HG02571 (cell line): ENCODE measurements around the gene ZBTB49.
"Not testable (repeated sequence)": the region's sequence is repeated elsewhere in the genome, so short reads cannot be mapped to it uniquely, and the experiment has no call there.

Source experiments
- ATAC-seq: cut with Tn5 transposase; IDR thresholded peaks from one replicate; pipeline ENCODE4 v1.9.1; 2021; ENCODE audit warnings: mild to moderate bottlenecking, moderate library complexity; ENCODE audit not compliant: unreplicated experiment

Gene ZBTB49

DNA sequence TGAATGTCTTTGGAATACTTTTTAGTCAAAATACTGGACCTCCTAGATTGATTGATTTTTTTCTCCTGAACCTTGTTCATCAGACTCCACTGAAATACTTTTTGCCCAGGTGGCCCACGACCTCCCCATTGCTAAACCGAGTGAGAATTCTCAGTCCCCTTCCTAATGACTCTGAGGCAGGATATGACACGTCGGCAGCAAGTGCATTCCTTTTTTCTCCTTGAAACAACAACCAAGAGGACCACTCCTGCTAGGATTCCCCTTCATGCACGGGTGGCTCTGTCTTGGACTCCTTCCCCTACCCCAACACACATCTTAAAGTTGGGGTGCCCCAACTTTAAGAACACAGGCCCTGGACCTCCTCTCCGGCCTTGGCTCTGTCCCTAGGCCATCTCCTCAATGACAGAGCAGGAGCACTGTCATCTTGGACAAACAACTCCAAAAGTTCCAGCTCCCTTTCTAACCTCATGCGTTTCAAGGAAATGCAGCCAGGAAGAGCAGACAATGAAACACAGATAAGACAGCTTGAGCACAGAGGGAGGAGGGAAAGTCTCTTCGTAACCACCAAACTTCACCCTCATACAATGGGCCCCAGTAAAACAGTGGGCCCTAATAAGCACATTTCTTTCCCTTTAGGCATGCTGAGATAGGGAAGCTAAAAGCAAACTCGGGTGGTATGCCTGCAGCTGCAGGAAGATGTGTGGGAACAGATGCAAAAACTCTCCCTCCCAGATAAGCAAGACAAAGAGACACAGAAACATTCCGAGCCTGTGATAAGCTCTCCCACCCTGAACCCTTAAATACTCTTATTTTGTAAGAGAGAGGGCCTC, 33.9 kb downstream of the ZBTB49 start:
- no peak for ATAC-seq

DNA sequence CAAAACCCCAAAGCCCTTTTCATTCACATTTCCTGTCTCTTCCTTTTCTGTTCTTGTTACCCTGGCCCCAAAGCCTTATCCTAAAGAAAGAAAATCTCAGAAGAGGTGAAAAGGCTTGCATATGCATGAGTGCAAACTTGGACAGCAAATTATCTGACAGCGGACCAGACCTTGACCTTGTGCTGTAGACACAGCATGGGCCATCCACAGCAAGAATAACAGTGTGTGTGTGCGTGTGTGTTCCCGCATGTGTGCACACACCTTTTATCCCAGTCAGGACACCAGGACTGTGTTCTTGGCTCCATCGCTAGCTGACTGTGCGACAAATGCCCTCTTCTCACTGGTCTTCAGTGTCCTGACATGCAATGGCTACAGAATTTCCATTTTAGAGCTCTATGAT, 35.3 kb downstream of the ZBTB49 start:
- ATAC-seq, result no peak

DNA sequence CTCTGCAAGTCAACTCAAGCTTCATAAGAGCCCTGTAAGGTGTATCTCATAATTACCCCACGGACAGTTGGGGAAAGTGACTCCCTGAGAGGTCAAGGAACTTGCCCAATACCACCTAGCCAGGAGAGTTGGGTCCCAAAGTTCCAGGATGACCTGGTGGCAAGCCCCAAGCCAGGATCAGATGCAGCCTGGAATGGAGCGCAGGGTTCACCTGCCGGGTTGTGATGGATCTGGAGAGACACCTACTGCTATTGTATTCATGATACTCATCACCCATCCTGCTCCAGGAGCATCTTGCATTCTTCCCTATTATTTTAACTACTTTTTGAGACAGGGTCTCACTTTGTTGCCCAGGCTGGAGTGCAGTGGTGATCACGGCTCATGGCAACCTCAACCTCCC, 36.1 kb downstream of the ZBTB49 start:
- no peak for ATAC-seq

DNA sequence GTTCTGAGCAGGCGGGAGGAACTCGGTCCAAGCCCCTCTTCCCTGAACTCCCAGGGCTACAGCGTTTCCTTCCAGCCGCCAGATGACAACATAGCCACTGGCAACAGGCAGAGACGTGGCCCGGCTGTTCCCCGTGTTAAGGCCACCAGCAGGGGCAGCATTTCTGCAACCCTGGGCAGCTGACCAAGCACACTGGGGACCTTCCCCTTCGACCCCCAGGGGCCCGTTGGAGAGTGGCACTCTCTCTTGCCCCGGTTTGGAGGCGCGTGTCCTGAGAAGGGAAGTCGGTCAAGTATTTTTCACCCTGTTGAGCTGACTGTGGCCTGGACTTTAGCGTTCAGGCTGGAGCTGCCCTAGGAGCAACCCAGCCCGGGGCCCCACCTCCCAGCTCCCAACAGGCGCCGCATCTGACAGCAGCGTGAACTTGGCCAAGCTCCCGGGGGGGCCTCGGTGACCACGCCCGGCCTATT, 37.6 kb downstream of the ZBTB49 start:
- no peak for ATAC-seq

DNA sequence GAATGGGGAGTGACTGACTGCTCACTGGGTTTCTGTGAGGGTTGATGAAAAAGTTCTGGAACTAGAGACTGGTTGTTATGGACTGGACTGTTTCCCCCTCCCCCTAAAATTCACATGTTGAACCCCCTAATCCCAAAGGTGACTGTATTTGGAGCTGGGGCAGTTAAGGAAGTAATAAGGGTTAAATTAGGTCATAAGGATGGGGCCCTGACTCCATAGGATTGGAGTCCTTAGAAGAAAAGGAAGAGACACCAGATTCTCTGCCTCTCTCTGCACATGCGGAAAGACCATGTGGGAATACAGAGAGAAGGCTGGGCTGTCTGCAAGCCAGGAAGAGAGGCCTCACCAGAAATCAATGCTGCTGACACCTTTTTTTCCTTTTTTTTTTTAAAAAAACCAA, 38.2 kb downstream of the ZBTB49 start:
- ATAC-seq, result no peak

DNA sequence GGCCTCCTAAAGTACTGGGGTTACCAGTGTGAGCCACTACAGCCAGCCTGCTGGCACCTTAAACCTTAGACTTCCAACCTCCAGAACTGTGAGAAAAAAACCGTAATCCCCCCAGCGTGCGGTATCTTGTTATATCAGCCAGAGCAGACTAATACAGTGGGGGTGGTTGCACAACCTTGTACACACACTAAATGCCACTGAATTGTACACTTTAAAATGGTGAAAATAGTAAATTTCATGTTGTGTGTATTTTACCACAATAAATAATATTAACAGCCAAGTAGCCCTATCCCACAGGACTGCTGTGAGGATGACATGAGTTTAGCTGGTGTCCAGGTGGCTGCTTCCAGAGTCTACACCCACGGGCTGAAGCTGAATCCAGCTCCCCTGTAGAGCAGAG, 38.8 kb downstream of the ZBTB49 start:
- ATAC-seq, result no peak

DNA sequence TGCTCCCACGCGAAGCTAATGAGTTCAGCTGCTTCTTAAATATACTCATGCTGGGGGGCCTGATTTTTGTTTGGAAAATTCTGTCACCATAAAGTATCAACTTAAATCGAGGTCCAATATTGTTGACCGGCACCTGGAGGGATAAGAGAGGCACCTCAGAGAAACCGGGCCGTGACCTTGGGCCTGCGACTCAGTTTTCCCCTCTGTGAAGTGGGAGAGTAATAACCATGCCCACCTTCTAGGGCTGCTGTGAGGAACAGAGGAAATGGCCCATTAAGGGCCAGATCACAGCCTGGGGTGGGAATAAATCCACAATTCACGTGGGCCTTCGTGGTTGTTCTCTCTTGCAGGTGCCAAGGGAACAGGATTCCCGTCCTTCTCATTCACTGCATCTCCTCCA, 39.4 kb downstream of the ZBTB49 start:
- no peak for ATAC-seq

DNA sequence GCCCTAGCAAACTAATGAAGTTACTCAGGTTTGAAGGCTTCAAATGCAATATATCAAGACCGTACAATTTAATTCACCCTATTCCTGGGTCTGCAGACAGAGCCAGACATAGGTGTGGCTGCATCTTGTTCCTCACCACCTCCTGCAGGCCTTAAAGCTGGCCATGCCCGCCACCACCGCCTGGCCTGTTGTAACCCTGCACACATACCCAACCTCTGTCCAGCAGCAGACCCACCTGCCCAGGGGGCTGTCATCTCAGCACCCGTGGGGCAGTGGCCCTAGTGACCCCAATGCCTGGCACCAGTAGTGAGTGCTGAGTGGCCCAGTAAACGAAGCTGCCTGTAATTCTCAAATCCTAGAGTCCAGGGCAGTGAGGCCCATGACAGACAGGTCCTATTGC, 40.7 kb downstream of the ZBTB49 start:
- ATAC-seq, result no peak

DNA sequence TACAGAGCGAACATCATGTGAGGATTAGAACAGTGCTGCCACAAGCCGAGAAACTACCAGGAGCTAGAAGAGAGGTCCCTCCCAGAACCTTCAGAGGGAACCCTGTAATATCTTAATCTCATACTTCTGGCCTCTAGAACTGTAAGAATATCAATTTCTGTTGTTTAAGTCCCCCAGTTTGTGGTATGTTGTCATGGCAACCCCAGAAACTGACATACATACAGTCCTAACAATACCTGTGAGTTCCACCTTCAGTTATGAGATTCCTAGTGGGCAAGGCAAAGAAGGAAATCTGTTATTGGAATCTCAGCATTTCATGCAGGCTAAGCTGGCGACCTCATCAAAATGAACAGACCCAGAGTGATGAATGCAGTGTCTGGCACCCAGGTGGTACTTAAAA, 42.5 kb downstream of the ZBTB49 start:
- ATAC-seq, result no peak

DNA sequence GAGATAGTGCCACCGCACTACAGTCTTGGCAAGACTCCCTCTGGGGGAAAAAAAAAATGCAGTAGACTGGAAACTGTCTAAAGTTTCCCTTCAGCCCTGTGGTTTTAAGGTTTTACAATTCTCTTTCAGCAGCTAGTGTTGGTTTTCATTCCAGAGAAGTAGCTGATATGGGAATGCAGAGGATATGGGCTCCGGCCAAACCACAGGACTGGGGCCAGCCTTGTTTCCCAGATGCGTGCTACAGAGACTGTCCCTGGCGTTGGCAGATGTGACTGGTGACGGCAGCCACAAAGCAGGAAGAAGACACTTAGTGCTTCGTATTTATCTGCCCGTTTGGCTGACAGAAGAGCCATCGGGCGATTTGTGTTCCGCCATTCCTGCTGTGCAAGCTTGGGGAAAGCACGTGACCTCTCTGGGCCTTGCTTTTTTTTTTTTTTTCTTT, 43.2 kb downstream of the ZBTB49 start:
- no peak for ATAC-seq

DNA sequence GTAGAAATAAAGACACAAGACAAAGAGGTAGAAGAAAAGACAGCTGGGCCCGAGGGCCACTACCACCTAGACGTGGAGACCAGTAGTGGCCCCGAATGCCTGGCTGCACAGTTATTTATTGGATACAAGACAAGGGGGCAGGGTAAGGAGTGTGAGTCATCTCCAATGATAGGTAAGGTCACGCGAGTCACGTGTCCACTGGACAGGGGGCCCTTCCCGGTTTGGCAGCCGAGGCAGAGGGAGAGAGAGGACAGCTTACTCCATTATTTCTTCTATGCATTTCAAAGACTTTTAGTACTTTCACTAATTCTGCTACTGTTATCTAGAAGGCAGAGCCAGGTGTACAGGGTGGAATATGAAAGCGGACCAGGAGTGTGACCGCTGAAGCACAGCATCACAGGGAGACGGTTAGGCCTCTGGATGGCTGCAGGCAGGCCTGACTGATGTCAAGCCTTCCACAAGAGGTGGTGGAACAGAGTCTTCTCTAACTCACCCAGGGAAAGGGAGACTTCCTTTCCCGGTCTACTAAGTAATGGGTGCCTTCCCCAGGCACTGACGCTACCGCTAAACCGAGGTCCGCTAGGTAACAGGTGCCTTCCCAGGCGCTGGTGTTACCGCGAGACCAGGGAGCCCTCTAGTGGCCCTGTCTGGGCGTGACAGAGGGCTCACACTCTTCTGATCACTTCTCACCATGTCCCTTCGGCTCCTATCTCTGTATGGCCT, 44.9 kb downstream of the ZBTB49 start:
- peak; percentile 77 for ATAC-seq

DNA sequence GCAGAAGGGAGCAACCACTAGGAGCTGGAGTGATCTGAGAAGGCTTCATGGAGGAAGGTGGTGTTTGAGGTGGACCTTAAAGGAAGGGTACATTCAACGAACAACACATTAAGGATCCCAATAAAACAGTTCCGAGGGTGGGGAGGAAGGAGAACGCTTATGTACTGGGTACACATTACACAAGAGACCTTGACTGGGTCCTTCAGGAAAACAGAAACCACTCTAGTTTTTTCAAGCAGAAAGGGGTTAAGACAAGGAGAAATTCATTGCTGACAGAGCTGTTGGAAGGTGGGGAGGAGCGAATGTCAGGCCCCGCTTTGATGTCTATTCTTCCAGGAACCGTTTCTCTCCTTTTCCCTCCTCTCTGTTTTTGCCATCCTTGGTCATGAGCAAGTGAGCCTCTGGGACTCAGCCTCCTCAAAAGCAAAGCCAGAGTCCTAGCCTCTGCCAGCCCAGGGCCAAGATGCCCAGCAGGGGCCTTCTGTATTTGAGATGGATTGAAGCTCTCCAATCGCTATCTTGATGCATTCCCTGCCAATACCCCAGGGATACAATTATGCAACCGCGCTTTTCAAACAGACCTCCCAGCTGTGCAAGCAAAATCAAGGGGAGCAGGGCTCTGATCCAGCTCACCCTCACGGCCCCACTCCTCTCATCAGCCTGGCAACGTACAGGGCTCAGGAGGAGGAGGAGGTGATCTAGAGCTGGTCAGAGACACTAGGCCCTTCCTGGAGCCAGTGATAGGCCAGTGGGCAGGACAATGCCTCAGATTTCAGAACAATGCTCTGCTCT, 48.4 kb downstream of the ZBTB49 start:
- ATAC-seq, result no peak

DNA sequence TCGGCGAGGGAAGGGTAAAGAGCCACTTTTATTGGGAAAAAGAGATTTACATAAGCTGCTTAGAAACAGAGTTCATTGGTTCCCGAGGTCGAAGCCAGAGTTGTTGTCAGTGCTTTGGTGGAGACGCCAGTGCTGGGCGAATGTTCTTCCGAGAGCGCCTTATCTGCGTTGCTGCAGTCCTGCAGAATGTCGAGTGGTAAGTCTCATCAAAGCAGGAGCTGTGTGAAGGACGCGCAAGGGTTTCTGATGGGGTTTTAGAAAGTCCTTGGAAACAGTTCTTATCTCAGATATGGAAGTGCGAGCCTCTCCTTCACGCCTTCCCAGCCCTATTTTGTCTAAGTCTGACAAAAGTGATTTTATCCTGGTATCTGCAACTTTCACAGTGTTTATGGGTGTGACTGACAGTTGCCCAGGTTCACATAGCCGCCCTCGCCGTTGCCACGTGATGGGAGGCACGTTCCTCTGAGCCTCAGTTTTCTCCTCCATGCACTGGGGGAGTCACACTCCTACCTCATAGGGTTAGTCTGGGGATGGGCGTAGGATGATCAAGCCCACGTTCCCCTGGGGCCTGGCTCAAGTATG, 49.5 kb downstream of the ZBTB49 start:
- no peak for ATAC-seq

DNA sequence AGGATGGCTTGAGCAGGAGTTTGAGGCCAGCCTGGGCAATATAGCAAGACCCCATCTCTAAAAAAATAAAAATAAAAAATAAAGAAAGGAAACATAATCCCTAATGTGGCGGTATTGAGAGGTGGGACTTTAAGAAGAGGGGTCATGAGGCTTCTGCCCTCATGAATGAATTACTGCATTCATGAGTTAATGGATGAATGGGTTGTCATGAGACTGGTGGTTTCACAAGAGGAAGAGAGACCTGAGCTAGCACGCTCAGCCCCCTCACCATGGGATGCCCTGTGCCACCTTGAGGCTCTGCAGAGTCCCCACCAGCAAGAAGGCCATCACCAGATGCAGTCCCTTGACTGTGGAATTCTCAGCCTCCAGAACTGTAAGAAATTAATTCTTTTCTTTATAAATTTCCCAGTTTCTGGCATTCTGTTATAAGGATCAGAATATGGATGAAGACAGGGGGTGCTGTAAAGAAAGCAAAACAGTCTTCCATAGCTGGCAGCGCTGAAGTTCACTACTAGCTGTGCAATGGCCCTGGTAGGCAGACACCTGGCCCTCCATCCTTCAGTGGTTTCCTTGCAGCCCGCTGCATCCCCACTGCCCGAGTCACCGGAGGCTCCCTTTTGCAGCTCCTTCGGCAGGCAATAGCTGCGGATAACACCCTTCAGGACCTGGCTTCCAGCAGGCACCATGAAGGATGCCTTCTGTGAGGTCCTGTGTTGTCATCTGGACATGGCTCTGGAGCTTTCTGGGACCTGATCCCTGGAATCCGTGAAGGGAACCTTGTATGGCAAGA, 52.0 kb downstream of the ZBTB49 start:
- ATAC-seq, result no peak

DNA sequence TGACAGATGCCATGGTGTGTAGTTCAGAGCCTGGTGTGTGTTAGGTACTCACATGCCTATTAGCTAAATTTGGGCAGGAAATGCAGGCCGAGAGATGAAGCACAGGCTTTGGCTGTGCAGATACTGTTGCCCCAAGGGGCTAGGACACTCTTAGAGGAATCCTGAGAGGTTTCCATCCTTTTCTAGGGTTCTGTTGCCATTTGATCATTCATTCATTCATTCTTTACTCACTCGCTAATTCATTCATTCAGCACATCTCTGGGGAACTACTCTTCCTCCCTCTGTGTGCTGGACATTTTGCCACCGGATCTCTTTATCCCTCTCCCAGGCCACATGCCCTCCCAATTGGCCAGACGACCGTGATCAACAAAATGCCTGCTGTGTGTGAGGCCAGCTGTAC, 53.0 kb downstream of the ZBTB49 start:
- no peak for ATAC-seq

DNA sequence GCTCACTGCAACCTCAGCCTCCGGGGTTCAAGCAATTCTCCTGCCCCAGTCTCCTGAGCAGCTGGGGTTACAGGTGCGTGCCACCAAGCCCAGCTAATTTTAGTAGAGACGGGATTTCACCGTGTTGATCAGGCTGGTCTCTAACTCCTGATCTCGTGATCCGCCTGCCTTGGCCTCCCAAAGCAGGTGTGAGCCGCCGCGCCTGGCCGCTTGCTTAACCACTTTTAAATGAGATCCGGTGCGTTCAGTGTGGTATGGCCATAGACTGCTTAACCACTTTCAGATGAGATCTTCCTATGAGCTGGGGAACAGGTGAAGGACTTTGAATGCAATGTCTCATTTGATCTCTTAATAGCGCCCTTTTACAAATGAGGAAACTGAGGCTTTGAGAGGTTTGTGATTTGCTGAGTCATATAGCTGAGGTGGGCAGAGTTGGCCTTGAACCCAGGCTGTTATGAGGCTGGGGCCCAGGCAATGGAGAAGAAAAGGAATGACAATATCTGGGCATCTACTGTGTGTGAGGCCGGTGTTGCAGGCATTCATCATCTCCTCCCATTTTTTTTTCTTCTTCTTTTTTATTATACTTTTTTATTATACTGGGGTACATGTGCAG, 55.0 kb downstream of the ZBTB49 start:
- ATAC-seq, result peak; percentile 83

DNA sequence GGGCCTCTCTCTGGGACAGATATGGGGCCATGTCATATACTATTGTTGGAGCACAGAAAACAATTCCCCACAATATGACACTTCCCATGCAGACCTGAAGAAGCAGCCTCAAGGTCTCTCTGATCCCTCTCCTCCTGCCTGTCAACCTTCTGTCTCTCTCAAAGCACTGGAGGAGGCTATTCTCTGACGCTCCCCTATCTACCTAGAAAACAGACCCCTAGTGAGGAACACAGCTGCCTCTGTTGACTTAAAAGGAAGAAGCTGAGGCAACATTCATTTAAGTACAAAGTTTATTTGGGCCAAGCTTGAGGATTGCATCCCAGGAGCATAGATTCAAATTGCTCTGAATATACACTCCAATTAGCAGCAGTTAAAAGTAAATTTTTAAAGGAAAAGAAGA, 57.5 kb downstream of the ZBTB49 start:
- no peak for ATAC-seq

DNA sequence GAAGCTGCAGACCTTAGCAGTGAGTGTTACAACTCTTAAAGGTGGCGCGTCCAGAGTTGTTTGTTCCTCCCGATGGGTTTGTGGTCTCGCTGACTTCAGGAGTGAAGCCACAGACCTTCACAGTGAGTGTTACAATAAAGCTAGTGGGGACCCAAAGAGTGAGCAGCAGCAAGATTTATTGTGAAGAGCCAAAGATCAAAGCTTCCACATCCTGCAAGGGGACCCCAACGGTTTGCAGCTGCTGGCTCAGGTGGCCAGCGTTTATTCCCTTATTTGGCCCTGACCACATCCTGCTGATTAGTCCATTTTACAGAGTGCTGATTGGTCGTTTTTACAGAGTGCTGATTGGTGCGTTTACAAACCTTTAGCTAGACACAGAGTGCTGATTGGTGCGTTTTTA, 58.5 kb downstream of the ZBTB49 start:
- ATAC-seq, result not testable (repeated sequence)

DNA sequence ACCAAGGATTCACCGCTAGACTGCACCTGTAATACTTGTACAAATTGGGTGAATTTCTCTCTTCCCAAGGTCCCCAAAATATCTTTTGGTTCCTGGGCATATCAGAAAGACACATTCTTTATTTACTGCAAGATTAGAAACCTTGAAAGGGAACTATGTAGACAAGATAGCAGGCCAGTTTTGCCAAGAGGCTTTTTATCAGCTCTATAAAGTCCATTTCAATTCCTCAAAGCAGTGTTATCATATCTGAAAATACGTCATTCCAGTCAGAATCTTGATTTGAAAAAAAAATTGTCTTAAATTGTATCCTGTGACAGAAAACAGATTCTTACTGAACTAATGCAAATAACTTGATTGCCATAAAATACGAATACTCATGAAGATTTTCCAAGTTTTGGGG, 59.8 kb downstream of the ZBTB49 start:
- no peak for ATAC-seq

DNA sequence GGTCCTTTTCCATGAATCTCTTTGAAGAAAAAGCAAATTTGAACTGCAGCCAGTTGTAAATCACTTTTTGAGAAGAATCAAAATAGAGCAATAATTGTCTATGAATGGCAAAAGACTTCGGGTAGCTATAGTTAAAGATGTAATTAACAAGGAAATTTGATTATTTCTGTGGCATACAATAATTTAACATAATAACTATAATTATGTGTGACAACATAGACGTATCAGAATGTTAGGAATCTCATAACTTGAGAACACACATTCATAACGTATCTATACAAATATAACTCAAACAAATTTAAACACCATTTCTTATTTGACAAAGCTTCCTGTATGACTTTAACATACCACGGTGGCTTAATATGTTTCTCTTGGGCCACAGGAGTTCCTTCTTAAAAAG, 60.9 kb downstream of the ZBTB49 start:
- no peak for ATAC-seq
